Mucosa of descending colon (tissue), 3 donors: ENCODE measurements around the gene PEPD. TPM values are rescaled to one million over a fixed set of nuclear protein-coding genes. Genes with fewer than 3 reads are reported as not detected.

Source experiments
- ATAC-seq: fragments of 200-7000 bp; cut with Tn5 transposase; one replicate; pipeline ENCODE4 v1.9.1; 2020; ENCODE audit warnings: mild to moderate bottlenecking, moderate library complexity
- DNase-seq, 3 donors: peaks; one replicate each; pipeline ENCODE4 v3.0.0-alpha.2; 2020
- H3K36me3 ChIP-seq: fragments of 200-600 bp; one replicate; pipeline ENCODE4 v1.8.0; 2021; ENCODE audit warnings: low read depth, mild to moderate bottlenecking
- H3K4me1 ChIP-seq: fragments of 200-600 bp; one replicate; pipeline ENCODE4 v1.8.0; 2021; ENCODE audit warnings: low read depth, mild to moderate bottlenecking
- H3K4me3 ChIP-seq: fragments of 200-600 bp; one replicate; pipeline ENCODE4 v1.8.0; 2021; ENCODE audit warnings: mild to moderate bottlenecking
- H3K9me3 ChIP-seq: fragments of 200-600 bp; one replicate; pipeline ENCODE4 v1.8.0; 2021; ENCODE audit warnings: mild to moderate bottlenecking
- CTCF ChIP-seq: fragments of 200-600 bp; IDR thresholded peaks from one replicate; pipeline ENCODE4 v1.8.0; 2022; ENCODE audit warnings: antibody characterized with exemption, mild to moderate bottlenecking
- intact Hi-C, 2 donors: fragments of 100-400 bp; cut with DNase I in 1 of 2; cut with micrococcal nuclease in 1 of 2; formaldehyde crosslinking; loops; one replicate each; pipeline versions ENCODE4 v1.11.0 to v1.11.1; 2022; cut with DNase I, micrococcal nuclease
- total RNA-seq, 3 donors: library from RNA; stranded (reverse); fragmentation: NEBNext Ultra II Directional in 2 of 3; extraction: Animal tissue kit (Norgen Biotek cat#: 25700) in 2 of 3; gene quantifications; one replicate each; pipeline versions ENCODE4 v1.2.1 to v1.2.4, GENCODE V29; 2021 to 2023
- donor health status: DM: no; HTN: no; CAD: no; lungs with moderate emphysema.
- donor health status: DM: no; HTN: no; CAD: no.
- donor health status: DM: no; HTN: yes; CAD: no.

PEPD gene
- total RNA-seq, 3 donors from 2014 or later: 40.4 to 91.5 (median 79.1) TPM

- intact Hi-C loops: no loop called here
- peak; percentile 49 to 69 (median 69) for DNase-seq
Observed at GRCh38 chr19:33392341-33393285, 129.0 kb downstream of the PEPD start.

GRCh38 chr19:33391631-33392249 is 129.9 kb downstream of the PEPD start:
- Histone ChIP-seq H3K9me3 (no peaks in the 10 kb centered on the region), H3K4me1 (peaks cover 50% of the 10 kb centered on the region), H3K36me3 (no peaks in the 10 kb centered on the region), H3K4me3 (no peak overlapping the region)
- TF ChIP-seq CTCF: no peak
- DNase-seq (peak in 2 of 3 donors; percentile 23 to 41), ATAC-seq (no peak)
- intact Hi-C loops: no loop called here

More at GRCh38 chr19:33392341-33393285, 129.0 kb downstream of the PEPD start:
- no peak for TF ChIP-seq CTCF
- no peaks in the 10 kb centered on the region for H3K36me3 ChIP-seq
- no peak overlapping the region for H3K4me3 ChIP-seq
- H3K4me1 ChIP-seq: peaks cover 50% of the 10 kb centered on the region
- peak; percentile 35 for ATAC-seq
- no peaks in the 10 kb centered on the region for H3K9me3 ChIP-seq

- Histone ChIP-seq H3K4me1 (peaks cover 50% of the 10 kb centered on the region), H3K4me3 (no peak overlapping the region), H3K9me3 (no peaks in the 10 kb centered on the region), H3K36me3 (no peaks in the 10 kb centered on the region)
- TF ChIP-seq CTCF: no peak
- ATAC-seq (no peak), DNase-seq (peak in 2 of 3 donors; percentile 39 to 62)
- intact Hi-C loops: no loop called here
Observed at GRCh38 chr19:33390908-33391630, 130.5 kb downstream of the PEPD start.

- no peak for TF ChIP-seq CTCF
- intact Hi-C loops: no loop called here
- ATAC-seq: no peak
- peak in 2 of 3 donors; percentile 64 to 67 for DNase-seq
- H3K4me3 ChIP-seq: no peak overlapping the region
- no peaks in the 10 kb centered on the region for H3K36me3 ChIP-seq
- peaks cover 50% of the 10 kb centered on the region for H3K4me1 ChIP-seq
- no peaks in the 10 kb centered on the region for H3K9me3 ChIP-seq
Observed at GRCh38 chr19:33390101-33390907, 131.3 kb downstream of the PEPD start.
